NCI-H1048 (cell line): ENCODE data around the gene NYAP1.

Source experiments
- DNase-seq: peaks from one replicate; lab custom pipeline; 2025; lab: John Stamatoyannopoulos, UW

NYAP1 gene

GRCh38 chr7:100457033-100457432, 26.7 kb upstream of the NYAP1 start:
- DNase-seq, result no peak

GRCh38 chr7:100464210-100464660, 19.5 kb upstream of the NYAP1 start, which contains the start of gene SPACDR:
Gene SPACDR, minus strand, starts transcription at chr7:100464260. Its CDS starts 235 bp downstream, at chr7:100464025.
- DNase-seq, result no peak

- DNase-seq, result no peak
Measured at GRCh38 chr7:100464791-100465190, 18.9 kb upstream of the NYAP1 start.

GRCh38 chr7:100465299-100465698, 18.4 kb upstream of the NYAP1 start:
- DNase-seq, result no peak

- no peak for DNase-seq
Measured at GRCh38 chr7:100465702-100466311, 17.9 kb upstream of the NYAP1 start.

- no peak for DNase-seq
Measured at GRCh38 chr7:100466653-100467605, 16.8 kb upstream of the NYAP1 start.

GRCh38 chr7:100467638-100468373, 15.9 kb upstream of the NYAP1 start:
- no peak for DNase-seq

GRCh38 chr7:100469227-100470044, 14.3 kb upstream of the NYAP1 start:
- no peak for DNase-seq

- DNase-seq, result no peak
Measured at GRCh38 chr7:100471021-100471420, 12.7 kb upstream of the NYAP1 start.

- DNase-seq, result no peak
Measured at GRCh38 chr7:100472121-100472851, 11.4 kb upstream of the NYAP1 start.

- DNase-seq, result no peak
Measured at GRCh38 chr7:100472854-100473499, 10.8 kb upstream of the NYAP1 start.

GRCh38 chr7:100475549-100475948, 8.2 kb upstream of the NYAP1 start:
- DNase-seq, result no peak

- DNase-seq, result no peak
Measured at GRCh38 chr7:100476101-100476780, 7.5 kb upstream of the NYAP1 start.

GRCh38 chr7:100476903-100477870, 6.5 kb upstream of the NYAP1 start:
- DNase-seq, result no peak

GRCh38 chr7:100477871-100478267, 5.9 kb upstream of the NYAP1 start:
- no peak for DNase-seq

GRCh38 chr7:100478958-100479660, 4.6 kb upstream of the NYAP1 start, which contains the start of gene TSC22D4:
Gene TSC22D4, minus strand, starts transcription at chr7:100479214. Its CDS starts 1,176 bp downstream, at chr7:100478038.
- DNase-seq, result peak; percentile 56

GRCh38 chr7:100481466-100481865, 2.3 kb upstream of the NYAP1 start:
- DNase-seq, result no peak

- DNase-seq, result no peak
Measured at GRCh38 chr7:100482728-100483089, 1.0 kb upstream of the NYAP1 start.
